Transverse colon (tissue), 3 donors: ENCODE data around the gene UEVLD.

ENCODE experiments used
- EP300 ChIP-seq: sonication (generic); formaldehyde crosslinking; IDR thresholded peaks from one replicate; pipeline ENCODE4 v1.6.1; 2017; ENCODE audit warnings: antibody characterized with exemption, low read depth
- POLR2A ChIP-seq: fragments of 450-650 bp; IDR thresholded peaks from one replicate; pipeline ENCODE4 v1.6.1; 2016; ENCODE audit warnings: antibody characterized with exemption, mild to moderate bottlenecking, moderate library complexity
- TF ChIP-seq, protein P1 (sequence below), 5 experiments: fragments of 200-600 bp in 3 of 5; fragments of 450-650 bp in 2 of 5; sonication (generic) in 3 of 5; IDR thresholded peaks; 1 replicate in 2 of 5; 2 replicates in 3 of 5; pipeline ENCODE4 v1.5.1; 2016 to 2017; ENCODE audit warnings: antibody characterized with exemption in 5 of 5, inconsistent platforms in 3 of 5, mild to moderate bottlenecking in 2 of 5, moderate library complexity in 1 of 5

DNA sequence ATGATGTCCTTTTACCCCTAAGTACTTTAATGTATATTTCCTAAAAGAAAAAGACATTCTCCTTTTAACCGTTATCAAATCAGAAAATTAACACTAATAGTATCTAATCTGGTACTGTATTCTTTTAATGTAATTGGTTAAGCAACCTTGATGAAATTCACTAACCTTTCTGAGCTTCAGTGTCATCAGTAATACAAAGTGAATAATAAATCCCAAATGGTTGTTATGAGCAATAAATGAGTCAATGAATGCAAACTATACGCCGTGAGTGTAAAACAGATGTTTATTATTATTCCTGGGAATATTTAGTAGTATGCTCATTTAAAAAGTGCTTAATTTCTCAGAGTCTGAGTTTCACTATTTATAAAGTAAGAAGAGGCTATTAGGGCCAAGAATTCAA is 21.5 kb downstream of the UEVLD start:
- TF ChIP-seq POLR2A, result no peak
- TF ChIP-seq, protein P1, sequence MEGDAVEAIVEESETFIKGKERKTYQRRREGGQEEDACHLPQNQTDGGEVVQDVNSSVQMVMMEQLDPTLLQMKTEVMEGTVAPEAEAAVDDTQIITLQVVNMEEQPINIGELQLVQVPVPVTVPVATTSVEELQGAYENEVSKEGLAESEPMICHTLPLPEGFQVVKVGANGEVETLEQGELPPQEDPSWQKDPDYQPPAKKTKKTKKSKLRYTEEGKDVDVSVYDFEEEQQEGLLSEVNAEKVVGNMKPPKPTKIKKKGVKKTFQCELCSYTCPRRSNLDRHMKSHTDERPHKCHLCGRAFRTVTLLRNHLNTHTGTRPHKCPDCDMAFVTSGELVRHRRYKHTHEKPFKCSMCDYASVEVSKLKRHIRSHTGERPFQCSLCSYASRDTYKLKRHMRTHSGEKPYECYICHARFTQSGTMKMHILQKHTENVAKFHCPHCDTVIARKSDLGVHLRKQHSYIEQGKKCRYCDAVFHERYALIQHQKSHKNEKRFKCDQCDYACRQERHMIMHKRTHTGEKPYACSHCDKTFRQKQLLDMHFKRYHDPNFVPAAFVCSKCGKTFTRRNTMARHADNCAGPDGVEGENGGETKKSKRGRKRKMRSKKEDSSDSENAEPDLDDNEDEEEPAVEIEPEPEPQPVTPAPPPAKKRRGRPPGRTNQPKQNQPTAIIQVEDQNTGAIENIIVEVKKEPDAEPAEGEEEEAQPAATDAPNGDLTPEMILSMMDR (IDR thresholded peaks at IDR 0.05), result no peak
- TF ChIP-seq EP300, result no peak
